HEK293 (cell line): ENCODE measurements around the gene PMAIP1.
A peak's percentile ranks its signal among the peaks of the same experiment; 100 is the strongest.

Experiments used
- GLI4 ChIP-seq: fragments of 450-650 bp; formaldehyde crosslinking; IDR thresholded peaks from 2 replicates; pipeline ENCODE4 v1.5.1; 2016; ENCODE audit warnings: missing biosample characterization, missing genetic modification characterization
- GLIS1 ChIP-seq: fragments of 450-650 bp; formaldehyde crosslinking; IDR thresholded peaks from 2 replicates; pipeline ENCODE4 v1.5.1; 2016; ENCODE audit warnings: missing biosample characterization, missing genetic modification characterization
- ZBTB20 ChIP-seq: fragments of 450-650 bp; formaldehyde crosslinking; IDR thresholded peaks from 2 replicates; pipeline ENCODE4 v1.5.1; 2016; ENCODE audit warnings: missing biosample characterization, missing genetic modification characterization
- ZEB2 ChIP-seq: fragments of 450-650 bp; formaldehyde crosslinking; IDR thresholded peaks from 2 replicates; pipeline ENCODE4 v1.5.1; 2016; ENCODE audit warnings: missing biosample characterization, missing genetic modification characterization
- ZNF112 ChIP-seq: fragments of 450-650 bp; formaldehyde crosslinking; IDR thresholded peaks from 2 replicates; pipeline ENCODE4 v1.5.0; 2017; ENCODE audit warnings: missing biosample characterization, missing genetic modification characterization
- ZNF175 ChIP-seq: fragments of 450-650 bp; formaldehyde crosslinking; IDR thresholded peaks from 2 replicates; pipeline ENCODE4 v1.5.1; 2016; ENCODE audit warnings: missing biosample characterization, missing genetic modification characterization
- ZNF211 ChIP-seq: fragments of 450-650 bp; formaldehyde crosslinking; IDR thresholded peaks from 2 replicates; pipeline ENCODE4 v1.5.1; 2016; ENCODE audit warnings: low read depth, missing biosample characterization, missing genetic modification characterization
- ZNF221 ChIP-seq: fragments of 450-650 bp; formaldehyde crosslinking; IDR thresholded peaks from 2 replicates; pipeline ENCODE4 v1.5.1; 2017; ENCODE audit warnings: missing biosample characterization, missing genetic modification characterization, borderline replicate concordance
- ZNF366 ChIP-seq: fragments of 450-650 bp; formaldehyde crosslinking; conservative IDR thresholded peaks from 2 replicates; pipeline ENCODE4 v1.5.1; 2016; ENCODE audit warnings: missing biosample characterization, missing genetic modification characterization
- ZNF404 ChIP-seq: fragments of 450-650 bp; formaldehyde crosslinking; IDR thresholded peaks from 2 replicates; pipeline ENCODE4 v1.5.1; 2017; ENCODE audit warnings: missing biosample characterization, missing genetic modification characterization
- ZNF513 ChIP-seq: fragments of 450-650 bp; IDR thresholded peaks from 2 replicates; pipeline ENCODE4 v1.5.1; 2018; ENCODE audit warnings: missing biosample characterization, missing genetic modification characterization
- ZNF530 ChIP-seq: fragments of 450-650 bp; formaldehyde crosslinking; IDR thresholded peaks from 2 replicates; pipeline ENCODE4 v1.5.1; 2016; ENCODE audit warnings: low read depth, missing biosample characterization, missing genetic modification characterization
- ZNF544 ChIP-seq: fragments of 450-650 bp; formaldehyde crosslinking; IDR thresholded peaks from 2 replicates; pipeline ENCODE4 v1.5.0; 2017; ENCODE audit warnings: missing biosample characterization, missing genetic modification characterization
- ZNF548 ChIP-seq: fragments of 450-650 bp; formaldehyde crosslinking; IDR thresholded peaks from 2 replicates; pipeline ENCODE4 v1.5.1; 2016; ENCODE audit warnings: missing biosample characterization, missing genetic modification characterization
- ZNF580 ChIP-seq: fragments of 450-650 bp; formaldehyde crosslinking; IDR thresholded peaks from 2 replicates; pipeline ENCODE4 v1.5.1; 2016; ENCODE audit warnings: missing biosample characterization, missing genetic modification characterization
- ZNF623 ChIP-seq: fragments of 450-650 bp; formaldehyde crosslinking; IDR thresholded peaks from 2 replicates; pipeline ENCODE4 v1.5.1; 2016; ENCODE audit warnings: missing biosample characterization, missing genetic modification characterization
- ZNF664 ChIP-seq: fragments of 450-650 bp; formaldehyde crosslinking; IDR thresholded peaks from 2 replicates; pipeline ENCODE4 v1.5.1; 2016; ENCODE audit warnings: missing biosample characterization, missing genetic modification characterization
- ZNF670 ChIP-seq: fragments of 450-650 bp; formaldehyde crosslinking; IDR thresholded peaks from 2 replicates; pipeline ENCODE4 v1.5.1; 2016; ENCODE audit warnings: missing biosample characterization, missing genetic modification characterization, low read depth
- ZNF701 ChIP-seq: fragments of 450-650 bp; formaldehyde crosslinking; IDR thresholded peaks from 2 replicates; pipeline ENCODE4 v1.5.1; 2016; ENCODE audit warnings: missing biosample characterization, missing genetic modification characterization
- ZNF707 ChIP-seq: fragments of 450-650 bp; formaldehyde crosslinking; IDR thresholded peaks from 2 replicates; pipeline ENCODE4 v1.5.1; 2016; ENCODE audit warnings: missing biosample characterization, missing genetic modification characterization
- ZNF830 ChIP-seq: fragments of 450-650 bp; IDR thresholded peaks from 2 replicates; pipeline ENCODE4 v1.5.0; 2018; ENCODE audit warnings: missing biosample characterization, missing genetic modification characterization, low read depth, mild to moderate bottlenecking, moderate library complexity
- ZSCAN18 ChIP-seq: fragments of 450-650 bp; formaldehyde crosslinking; IDR thresholded peaks from 2 replicates; pipeline ENCODE4 v1.5.1; 2016; ENCODE audit warnings: missing biosample characterization, missing genetic modification characterization
- ZSCAN5A ChIP-seq: fragments of 450-650 bp; formaldehyde crosslinking; IDR thresholded peaks from 2 replicates; pipeline ENCODE4 v1.5.1; 2016; ENCODE audit warnings: missing biosample characterization, missing genetic modification characterization
- ZXDB ChIP-seq: fragments of 450-650 bp; formaldehyde crosslinking; IDR thresholded peaks from 2 replicates; pipeline ENCODE4 v1.5.1; 2016; ENCODE audit warnings: missing biosample characterization, missing genetic modification characterization
- TF ChIP-seq, protein P1 (sequence below): fragments of 450-650 bp; formaldehyde crosslinking; IDR thresholded peaks from 2 replicates; pipeline ENCODE4 v1.5.1; 2016; ENCODE audit warnings: missing biosample characterization, missing genetic modification characterization
- TF ChIP-seq, protein P2 (sequence below): fragments of 450-650 bp; formaldehyde crosslinking; IDR thresholded peaks from 2 replicates; pipeline ENCODE4 v1.5.0; 2017; ENCODE audit warnings: missing biosample characterization, missing genetic modification characterization, borderline replicate concordance
- TF ChIP-seq, protein P3 (sequence below): fragments of 450-650 bp; formaldehyde crosslinking; IDR thresholded peaks from 2 replicates; pipeline ENCODE4 v1.5.1; 2017; ENCODE audit warnings: missing biosample characterization, missing genetic modification characterization
- TF ChIP-seq, protein P4 (sequence below): fragments of 450-650 bp; formaldehyde crosslinking; IDR thresholded peaks from 2 replicates; pipeline ENCODE4 v1.5.1; 2017; ENCODE audit warnings: missing biosample characterization, missing genetic modification characterization

Gene PMAIP1

DNA sequence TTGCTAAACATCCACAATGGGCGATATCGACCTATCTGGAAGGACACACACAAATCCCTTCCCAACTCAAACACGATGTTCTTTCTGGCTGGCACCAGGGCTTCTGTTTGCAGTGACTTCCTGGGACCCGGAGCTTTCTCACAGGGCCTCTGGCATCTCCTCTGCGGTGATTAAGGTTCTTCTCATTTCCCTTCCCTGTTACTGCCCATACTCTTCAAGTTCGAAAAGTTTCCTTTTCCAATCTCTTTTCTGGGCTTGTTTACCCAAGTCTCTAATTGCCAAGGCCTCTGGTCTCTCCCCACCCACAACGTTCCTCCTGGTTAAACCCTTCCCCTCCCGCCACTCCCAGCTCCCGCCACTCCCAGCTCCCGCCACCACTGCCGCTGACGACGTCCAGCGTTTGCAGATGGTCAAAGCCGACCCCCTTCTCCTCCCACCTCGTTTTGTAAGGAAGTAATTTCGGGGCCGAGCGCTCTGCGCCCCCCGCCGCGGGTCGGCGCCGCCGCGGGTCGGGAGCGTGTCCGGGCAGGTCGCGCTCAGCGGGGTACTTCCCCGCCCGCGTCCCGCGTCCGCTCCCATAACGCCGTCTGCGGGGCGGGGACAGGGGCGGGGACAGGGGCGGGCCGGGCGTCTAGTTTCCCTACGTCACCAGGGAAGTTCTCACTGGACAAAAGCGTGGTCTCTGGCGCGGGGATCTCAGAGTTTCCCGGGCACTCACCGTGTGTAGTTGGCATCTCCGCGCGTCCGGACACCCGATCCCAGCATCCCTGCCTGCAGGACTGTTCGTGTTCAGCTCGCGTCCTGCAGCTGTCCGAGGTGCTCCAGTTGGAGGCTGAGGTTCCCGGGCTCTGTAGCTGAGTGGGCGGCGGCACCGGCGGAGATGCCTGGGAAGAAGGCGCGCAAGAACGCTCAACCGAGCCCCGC, at the start of gene PMAIP1 (continued):
- TF ChIP-seq ZSCAN18 (tag by site-specific recombination) = no peak
- no peak for TF ChIP-seq ZNF670 (tag by site-specific recombination)
- TF ChIP-seq ZNF664 (tag by site-specific recombination) = no peak
- no peak; the same call in 1 of the 2 replicates for TF ChIP-seq ZSCAN5A (tag by site-specific recombination)
- 0 out of 2 replicates have a peak, but pooled peaks have one; percentile 21 for TF ChIP-seq ZNF623
- no peak for TF ChIP-seq ZNF211 (tag by site-specific recombination)
- TF ChIP-seq ZNF580 (tag by site-specific recombination) = no peak
- no peak for TF ChIP-seq ZNF530 (tag by site-specific recombination)
- TF ChIP-seq ZNF513 (tag by site-specific recombination) = peak; percentile 6; the same call in 1 of the 2 replicates
- no peak for TF ChIP-seq ZNF221 (tag by site-specific recombination)
- no peak for TF ChIP-seq ZNF548
- TF ChIP-seq ZNF112 (tag by site-specific recombination) = no peak
- peak; percentile 95 for TF ChIP-seq GLIS1 (tag by site-specific recombination)
- no peak for TF ChIP-seq ZNF701
- peak; percentile 86 for TF ChIP-seq ZNF366
- TF ChIP-seq, protein P1, sequence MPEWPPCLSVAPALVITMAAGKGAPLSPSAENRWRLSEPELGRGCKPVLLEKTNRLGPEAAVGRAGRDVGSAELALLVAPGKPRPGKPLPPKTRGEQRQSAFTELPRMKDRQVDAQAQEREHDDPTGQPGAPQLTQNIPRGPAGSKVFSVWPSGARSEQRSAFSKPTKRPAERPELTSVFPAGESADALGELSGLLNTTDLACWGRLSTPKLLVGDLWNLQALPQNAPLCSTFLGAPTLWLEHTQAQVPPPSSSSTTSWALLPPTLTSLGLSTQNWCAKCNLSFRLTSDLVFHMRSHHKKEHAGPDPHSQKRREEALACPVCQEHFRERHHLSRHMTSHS (tag by site-specific recombination) = no peak
- TF ChIP-seq ZNF830 (tag by site-specific recombination) = no peak
- TF ChIP-seq, protein P2, sequence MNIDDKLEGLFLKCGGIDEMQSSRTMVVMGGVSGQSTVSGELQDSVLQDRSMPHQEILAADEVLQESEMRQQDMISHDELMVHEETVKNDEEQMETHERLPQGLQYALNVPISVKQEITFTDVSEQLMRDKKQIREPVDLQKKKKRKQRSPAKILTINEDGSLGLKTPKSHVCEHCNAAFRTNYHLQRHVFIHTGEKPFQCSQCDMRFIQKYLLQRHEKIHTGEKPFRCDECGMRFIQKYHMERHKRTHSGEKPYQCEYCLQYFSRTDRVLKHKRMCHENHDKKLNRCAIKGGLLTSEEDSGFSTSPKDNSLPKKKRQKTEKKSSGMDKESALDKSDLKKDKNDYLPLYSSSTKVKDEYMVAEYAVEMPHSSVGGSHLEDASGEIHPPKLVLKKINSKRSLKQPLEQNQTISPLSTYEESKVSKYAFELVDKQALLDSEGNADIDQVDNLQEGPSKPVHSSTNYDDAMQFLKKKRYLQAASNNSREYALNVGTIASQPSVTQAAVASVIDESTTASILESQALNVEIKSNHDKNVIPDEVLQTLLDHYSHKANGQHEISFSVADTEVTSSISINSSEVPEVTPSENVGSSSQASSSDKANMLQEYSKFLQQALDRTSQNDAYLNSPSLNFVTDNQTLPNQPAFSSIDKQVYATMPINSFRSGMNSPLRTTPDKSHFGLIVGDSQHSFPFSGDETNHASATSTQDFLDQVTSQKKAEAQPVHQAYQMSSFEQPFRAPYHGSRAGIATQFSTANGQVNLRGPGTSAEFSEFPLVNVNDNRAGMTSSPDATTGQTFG (tag by site-specific recombination) = 0 out of 2 replicates have a peak, but pooled peaks have one; percentile 9
- TF ChIP-seq ZNF404 (tag by site-specific recombination) = no peak
- TF ChIP-seq, protein P3, sequence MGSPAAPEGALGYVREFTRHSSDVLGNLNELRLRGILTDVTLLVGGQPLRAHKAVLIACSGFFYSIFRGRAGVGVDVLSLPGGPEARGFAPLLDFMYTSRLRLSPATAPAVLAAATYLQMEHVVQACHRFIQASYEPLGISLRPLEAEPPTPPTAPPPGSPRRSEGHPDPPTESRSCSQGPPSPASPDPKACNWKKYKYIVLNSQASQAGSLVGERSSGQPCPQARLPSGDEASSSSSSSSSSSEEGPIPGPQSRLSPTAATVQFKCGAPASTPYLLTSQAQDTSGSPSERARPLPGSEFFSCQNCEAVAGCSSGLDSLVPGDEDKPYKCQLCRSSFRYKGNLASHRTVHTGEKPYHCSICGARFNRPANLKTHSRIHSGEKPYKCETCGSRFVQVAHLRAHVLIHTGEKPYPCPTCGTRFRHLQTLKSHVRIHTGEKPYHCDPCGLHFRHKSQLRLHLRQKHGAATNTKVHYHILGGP (tag by site-specific recombination) = no peak
- TF ChIP-seq ZEB2 = peak; percentile 90
- peak; percentile 73; the same call in 1 of the 2 replicates for TF ChIP-seq GLI4
- TF ChIP-seq ZNF175 = no peak
- peak; percentile 79 for TF ChIP-seq ZXDB (tag by site-specific recombination)
- TF ChIP-seq ZBTB20 (tag by site-specific recombination) = peak; percentile 39; the same call in 1 of the 2 replicates
- no peak for TF ChIP-seq ZNF707 (tag by site-specific recombination)
- TF ChIP-seq, protein P4, sequence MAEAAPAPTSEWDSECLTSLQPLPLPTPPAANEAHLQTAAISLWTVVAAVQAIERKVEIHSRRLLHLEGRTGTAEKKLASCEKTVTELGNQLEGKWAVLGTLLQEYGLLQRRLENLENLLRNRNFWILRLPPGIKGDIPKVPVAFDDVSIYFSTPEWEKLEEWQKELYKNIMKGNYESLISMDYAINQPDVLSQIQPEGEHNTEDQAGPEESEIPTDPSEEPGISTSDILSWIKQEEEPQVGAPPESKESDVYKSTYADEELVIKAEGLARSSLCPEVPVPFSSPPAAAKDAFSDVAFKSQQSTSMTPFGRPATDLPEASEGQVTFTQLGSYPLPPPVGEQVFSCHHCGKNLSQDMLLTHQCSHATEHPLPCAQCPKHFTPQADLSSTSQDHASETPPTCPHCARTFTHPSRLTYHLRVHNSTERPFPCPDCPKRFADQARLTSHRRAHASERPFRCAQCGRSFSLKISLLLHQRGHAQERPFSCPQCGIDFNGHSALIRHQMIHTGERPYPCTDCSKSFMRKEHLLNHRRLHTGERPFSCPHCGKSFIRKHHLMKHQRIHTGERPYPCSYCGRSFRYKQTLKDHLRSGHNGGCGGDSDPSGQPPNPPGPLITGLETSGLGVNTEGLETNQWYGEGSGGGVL (tag by site-specific recombination) = peak; percentile 100
- TF ChIP-seq ZNF544 = no peak
